HG02943 (cell line): ENCODE data around the gene NCK2.
"Not testable (repeated sequence)": the region's sequence is repeated elsewhere in the genome, so short reads cannot be mapped to it uniquely, and the experiment has no call there.

Experiments used
- ATAC-seq: cut with Tn5 transposase; IDR thresholded peaks from one replicate; pipeline ENCODE4 v1.9.1; 2021; ENCODE audit warnings: mild to moderate bottlenecking, low read depth, moderate library complexity; ENCODE audit not compliant: unreplicated experiment

The NCK2 gene

GRCh38 chr2:105883911-105884694, 139.4 kb downstream of the NCK2 start:
- no peak for ATAC-seq

DNA sequence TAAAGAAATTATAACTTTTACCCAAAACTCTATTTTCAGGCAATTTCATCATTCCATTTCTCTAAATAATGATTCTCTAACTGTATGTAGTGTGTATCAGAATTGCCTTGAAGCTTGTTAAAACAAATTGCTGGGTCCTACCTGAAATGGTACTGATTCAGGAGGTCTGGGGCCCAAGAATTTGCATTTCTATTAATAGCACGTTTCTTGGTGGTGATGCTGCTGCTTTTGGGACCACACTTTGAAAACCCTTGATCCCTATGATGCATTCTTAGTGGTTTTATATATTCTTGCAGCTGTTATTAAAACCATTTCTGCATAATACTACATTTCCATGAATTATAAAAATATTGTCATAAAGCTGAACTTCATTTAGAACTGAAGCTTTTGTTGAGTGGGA, 140.7 kb downstream of the NCK2 start:
- ATAC-seq: no peak

- ATAC-seq: no peak
Measured at GRCh38 chr2:105886029-105886454, 141.3 kb downstream of the NCK2 start.

DNA sequence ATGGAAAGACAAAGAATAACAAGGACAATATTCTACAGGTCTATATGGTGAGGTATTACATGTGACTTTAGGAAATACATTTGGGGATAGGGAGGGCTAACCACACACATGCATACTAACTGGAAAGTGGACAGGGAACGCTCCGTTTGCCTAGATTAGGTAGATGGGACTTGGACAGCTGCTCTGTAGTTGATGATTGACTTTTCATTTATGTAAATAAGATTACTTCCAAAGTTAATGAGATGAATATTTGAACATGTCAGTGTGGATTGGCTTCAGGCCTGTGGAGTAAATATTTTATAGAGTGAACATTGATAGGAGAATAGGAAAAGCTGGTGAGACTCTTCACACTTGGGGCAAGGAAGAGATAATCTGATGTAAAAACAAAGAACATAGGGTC, 142.0 kb downstream of the NCK2 start:
- ATAC-seq: no peak

DNA sequence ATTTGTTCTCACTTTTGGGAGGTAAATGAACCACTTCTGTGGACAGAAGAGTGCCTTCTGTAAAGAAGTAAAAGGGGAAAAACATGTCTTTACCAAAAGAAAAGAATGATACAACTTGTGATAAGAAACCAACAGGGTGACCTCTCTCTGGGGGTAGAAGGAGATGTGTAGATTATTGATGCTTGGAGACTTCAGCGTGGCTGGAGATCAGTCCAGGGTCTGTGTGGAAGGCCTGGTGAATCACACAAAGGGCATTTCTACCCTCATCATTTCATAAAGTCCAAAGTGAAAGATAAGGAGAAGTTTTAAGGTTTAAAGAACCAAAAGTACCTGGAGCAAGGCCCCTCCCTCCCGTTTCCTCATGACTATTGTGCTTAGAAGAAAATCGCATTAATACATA, 142.5 kb downstream of the NCK2 start:
- ATAC-seq: no peak

DNA sequence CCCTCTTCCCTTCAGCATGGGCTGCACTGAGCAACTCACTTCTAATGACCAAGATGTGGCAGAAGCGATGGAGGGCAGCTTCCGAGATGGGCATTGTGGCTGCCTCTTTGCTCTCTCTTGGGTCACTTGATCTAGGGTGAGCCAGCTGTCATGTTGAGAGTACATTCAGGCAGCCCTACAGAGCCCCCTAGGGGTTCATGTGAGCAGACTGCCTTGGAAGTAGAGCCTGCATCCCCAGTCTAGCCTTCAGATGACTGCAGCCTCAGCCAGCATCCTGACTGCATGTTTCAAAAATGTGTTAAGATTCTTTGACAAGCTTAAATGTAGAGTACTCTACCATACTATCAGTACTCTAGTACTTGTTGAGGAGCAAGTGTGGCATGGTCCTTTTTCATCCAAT, 143.9 kb downstream of the NCK2 start:
- ATAC-seq: no peak

DNA sequence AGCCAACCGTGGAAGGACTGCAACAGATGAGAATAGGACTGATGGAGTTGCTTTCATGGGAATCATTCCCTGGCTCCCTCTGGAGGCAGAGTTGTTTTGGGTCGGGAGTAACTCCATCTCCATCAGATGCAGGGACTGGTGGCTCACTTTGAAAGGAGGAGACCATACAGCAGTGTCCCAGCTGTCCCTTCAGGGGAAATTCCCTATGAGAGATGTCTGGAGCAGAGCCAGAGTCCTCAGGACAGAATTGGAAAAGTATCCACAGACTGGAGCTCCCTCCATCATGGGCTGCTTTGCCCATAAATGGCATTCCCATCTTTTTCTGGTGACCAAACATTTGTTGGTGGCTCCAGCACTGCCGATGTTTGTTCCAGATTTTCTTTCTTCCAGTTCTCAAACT, 144.3 kb downstream of the NCK2 start:
- ATAC-seq: no peak

- no peak for ATAC-seq
Measured at GRCh38 chr2:105890111-105890510, 145.4 kb downstream of the NCK2 start.

DNA sequence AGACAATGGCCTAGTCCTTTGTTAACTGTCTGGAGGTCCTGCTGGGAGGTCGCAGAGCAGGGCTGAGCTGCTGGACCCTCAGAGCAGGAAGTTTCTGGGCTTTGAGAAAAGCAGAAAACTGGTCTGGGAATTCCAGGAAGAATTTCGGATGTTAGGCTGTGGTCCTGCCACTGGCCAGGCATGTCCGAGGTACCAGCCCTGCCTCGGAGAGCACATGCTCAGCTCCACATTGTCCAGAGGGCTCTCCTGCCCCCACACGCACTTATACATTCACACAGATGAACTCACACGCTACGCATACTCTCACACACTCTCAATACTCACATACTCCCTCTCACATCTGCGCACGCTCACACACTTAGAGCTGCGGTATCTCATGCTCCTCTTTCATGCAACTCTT, 146.1 kb downstream of the NCK2 start:
- ATAC-seq: no peak

- ATAC-seq: no peak
Measured at GRCh38 chr2:105893011-105893995, 148.6 kb downstream of the NCK2 start.

GRCh38 chr2:105894327-105894944, 149.7 kb downstream of the NCK2 start:
- ATAC-seq: no peak

DNA sequence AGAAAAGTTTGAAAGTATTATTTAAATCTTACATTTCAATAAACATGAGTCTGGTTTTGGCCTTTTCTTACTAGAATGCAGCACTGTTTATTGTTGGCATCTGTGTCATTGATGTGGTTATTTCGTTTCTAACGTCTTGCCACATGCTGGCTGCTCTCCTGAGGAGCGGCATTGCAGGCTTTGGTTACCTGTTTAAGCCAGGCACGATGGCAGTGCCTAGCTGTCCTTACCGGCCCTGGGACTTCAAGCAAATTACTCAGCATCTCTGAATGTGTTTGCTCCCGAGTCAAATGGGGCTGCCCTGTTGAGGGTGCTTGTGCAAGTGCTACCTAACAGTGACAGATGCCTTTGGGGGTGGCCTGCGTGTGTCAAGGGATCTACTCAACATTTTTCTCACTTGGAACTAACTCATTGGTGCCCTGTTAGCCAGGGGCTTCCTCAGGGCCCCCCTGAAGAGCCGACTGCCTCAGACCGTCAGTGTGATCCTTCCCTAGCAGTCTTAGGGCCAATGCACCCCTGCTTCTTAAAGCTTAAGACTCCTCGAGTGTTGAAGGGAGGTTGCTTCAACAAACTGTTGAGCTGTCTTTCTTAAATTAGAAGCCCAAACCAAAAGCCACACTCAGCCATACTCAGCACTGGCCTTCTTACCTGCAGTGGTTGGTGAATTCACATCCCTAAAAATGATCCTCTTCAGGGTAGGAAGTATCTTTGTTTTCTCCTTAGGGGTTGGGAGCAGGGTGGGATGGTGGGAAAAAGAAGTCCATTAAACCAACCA, 151.5 kb downstream of the NCK2 start:
- ATAC-seq: no peak

DNA sequence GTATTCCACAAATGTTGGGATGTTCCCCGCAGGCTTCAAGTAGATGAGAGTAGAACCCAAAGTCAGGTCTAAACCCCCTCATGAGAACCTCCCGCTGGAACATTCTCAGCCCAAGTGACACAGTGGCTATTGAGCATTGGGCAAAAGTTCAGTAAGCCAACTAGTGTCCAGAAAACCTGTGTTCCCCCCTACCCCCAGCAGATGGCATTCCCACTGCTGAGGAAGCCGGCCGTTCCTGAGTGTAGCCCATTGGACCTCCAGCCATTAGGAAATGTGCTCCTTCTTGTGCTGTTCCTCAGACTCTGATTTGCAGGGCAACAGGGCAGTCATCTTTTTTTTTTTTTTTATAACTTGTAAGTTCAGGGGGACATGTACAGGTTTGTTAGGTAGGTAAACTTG, 152.1 kb downstream of the NCK2 start:
- ATAC-seq: no peak

- not testable (repeated sequence) for ATAC-seq
Measured at GRCh38 chr2:105897694-105898093, 153.0 kb downstream of the NCK2 start.

DNA sequence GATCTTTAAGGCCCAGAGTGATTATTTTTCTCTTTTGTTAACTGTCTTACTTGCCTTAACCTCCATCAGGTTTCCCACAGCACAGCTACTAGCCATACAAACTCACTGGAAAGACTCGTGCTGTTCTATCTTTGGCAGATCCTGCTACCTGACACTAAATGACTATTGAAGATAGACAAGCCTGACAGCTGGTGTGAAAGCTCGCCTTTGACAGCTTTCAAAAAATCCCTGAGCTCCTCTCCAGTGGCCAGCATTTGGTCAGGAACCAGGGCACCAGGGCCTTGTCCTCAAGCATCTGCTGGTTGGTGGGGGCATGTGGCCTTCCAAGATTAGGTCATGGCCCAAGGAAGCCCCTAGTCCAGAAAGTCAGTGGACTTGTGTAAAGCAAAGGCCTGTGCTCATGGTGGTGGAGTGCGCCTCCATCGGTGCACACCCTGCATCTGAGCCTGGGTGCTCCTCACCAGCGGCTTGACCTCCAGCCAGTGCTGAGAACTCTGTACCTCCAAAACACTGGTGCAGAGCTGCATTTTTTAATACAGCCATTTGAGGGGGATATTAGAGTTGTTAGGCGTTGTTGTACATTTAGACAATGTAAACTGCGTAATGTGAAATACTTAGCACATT, 158.5 kb downstream of the NCK2 start:
- no peak for ATAC-seq

DNA sequence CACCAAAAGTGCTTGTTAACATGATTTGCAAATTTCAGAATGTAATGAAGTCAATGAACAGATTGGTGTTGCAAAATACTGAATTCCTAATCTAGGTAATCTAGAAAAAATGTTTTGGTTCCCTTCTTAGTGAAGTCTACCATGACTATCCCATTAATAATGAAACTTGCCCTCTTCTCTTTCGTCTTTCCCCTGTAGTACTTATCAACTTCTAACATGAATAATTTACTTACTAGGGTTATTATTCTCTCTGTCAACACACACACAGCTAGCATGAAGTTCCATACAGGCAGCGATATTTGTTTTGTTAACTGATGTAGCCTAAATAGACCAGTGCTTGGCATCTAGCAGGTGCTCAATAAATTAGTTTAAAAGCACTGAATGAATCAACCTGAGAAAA, 160.2 kb downstream of the NCK2 start:
- ATAC-seq: peak; percentile 85

GRCh38 chr2:105906481-105906880, 161.8 kb downstream of the NCK2 start:
- ATAC-seq: no peak

GRCh38 chr2:105907184-105907583, 162.5 kb downstream of the NCK2 start:
- no peak for ATAC-seq

DNA sequence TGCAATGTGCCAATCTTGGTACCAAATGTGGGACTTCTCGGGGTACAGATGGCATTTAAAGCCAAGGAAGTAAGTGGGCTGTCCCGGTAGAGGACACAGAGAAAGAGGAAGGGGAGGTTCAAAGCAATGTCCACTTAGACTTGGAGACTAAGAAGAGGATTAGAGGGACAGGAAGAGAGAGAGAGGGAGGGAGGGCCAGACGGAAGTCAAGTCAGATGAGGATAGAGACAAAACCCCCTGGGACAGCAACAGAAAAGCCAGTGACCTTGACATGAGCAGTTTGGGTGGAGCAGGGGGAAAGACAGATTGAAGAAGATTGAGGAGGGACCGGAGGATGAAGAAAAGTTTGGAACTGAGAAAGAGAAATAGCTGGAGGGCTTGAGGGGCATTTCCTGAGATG, 164.5 kb downstream of the NCK2 start:
- ATAC-seq: no peak
